Activated CD8-positive, alpha-beta memory T cell treated with anti-CD3 and anti-CD28 coated beads for 36 hours (primary cell): Measurements from ENCODE around the gene SHISA8. TPM values are rescaled to one million over a fixed set of nuclear protein-coding genes. Genes with fewer than 3 reads are reported as not detected.

Experiments used
- CTCF ChIA-PET: fragments of 350-600 bp; sonication (Branson Sonifier 250); formaldehyde crosslinking; loops from one replicate; lab custom pipeline; 2021; ENCODE audit warnings: antibody characterized with exemption; lab: Charles Lee
- POLR2A ChIA-PET: fragments of 350-600 bp; sonication (Branson Sonifier 250); formaldehyde crosslinking; loops from one replicate; lab custom pipeline; 2021; ENCODE audit warnings: antibody characterized with exemption; lab: Charles Lee
- total RNA-seq, 2 experiments: library from RNA; stranded (reverse); gene quantifications; one replicate each; pipeline ENCODE4 v1.2.3, GENCODE V29; 2021

Gene SHISA8
- total RNA-seq, 2 experiments from 2014 or later, result 1.1 to 1.7 TPM

- POLR2A ChIA-PET, result interaction anchor here (0.6 to 3.3 kb wide), 18 partner anchors 11 to 674 kb away, joined by 3 to 23 read pairs (median 4); partner anchors contain the start of genes CCDC134, POLDIP3, SREBF2 and TEF
- CTCF ChIA-PET, result interaction anchor here (0.7 to 8.2 kb wide), 21 partner anchors 15 to 252 kb away, joined by 3 to 89 read pairs (median 5); partner anchors contain the start of genes CCDC134, SMDT1, SNU13 and SREBF2
These were observed 25.3 kb upstream of the SHISA8 start for GRCh38 chr22:41939981-41940831.

GRCh38 chr22:41936894-41937169 lies 22.0 kb upstream of the SHISA8 start:
- ChIA-PET POLR2A (no interaction called here), CTCF (interaction anchor here (8.2 kb wide), 1 partner anchor 11 kb away, joined by 89 read pairs; the partner anchor contains the start of gene TNFRSF13C)

- CTCF ChIA-PET, result interaction anchor here (8.2 kb wide), 1 partner anchor 10 kb away, joined by 89 read pairs; the partner anchor contains the start of gene TNFRSF13C
- POLR2A ChIA-PET, result no interaction called here
These were observed 20.6 kb upstream of the SHISA8 start for GRCh38 chr22:41935509-41935908.

- ChIA-PET CTCF (interaction anchor here (8.2 kb wide), 1 partner anchor 9 kb away, joined by 89 read pairs; the partner anchor contains the start of gene TNFRSF13C), POLR2A (interaction anchor here (0.9 to 1.1 kb wide), 3 partner anchors 11 to 16 kb away, joined by 3 to 4 read pairs (median 4); no protein-coding TSS in a partner anchor)
These were observed 20.1 kb upstream of the SHISA8 start for GRCh38 chr22:41935015-41935351.

GRCh38 chr22:41934284-41935014 lies 19.6 kb upstream of the SHISA8 start:
- POLR2A ChIA-PET, result interaction anchor here (0.9 to 1.1 kb wide), 3 partner anchors 10 to 15 kb away, joined by 3 to 4 read pairs (median 4); no protein-coding TSS in a partner anchor
- CTCF ChIA-PET, result interaction anchor here (8.2 kb wide), 1 partner anchor 9 kb away, joined by 89 read pairs; the partner anchor contains the start of gene TNFRSF13C

- CTCF ChIA-PET, result interaction anchor here (8.2 kb wide), 1 partner anchor 8 kb away, joined by 89 read pairs; the partner anchor contains the start of gene TNFRSF13C
- POLR2A ChIA-PET, result interaction anchor here (1.1 kb wide), 1 partner anchor 14 kb away, joined by 4 read pairs; no protein-coding TSS in a partner anchor
These were observed 18.7 kb upstream of the SHISA8 start for GRCh38 chr22:41933411-41934177.

- CTCF ChIA-PET, result no interaction called here
- POLR2A ChIA-PET, result no interaction called here
These were observed 17.5 kb upstream of the SHISA8 start for GRCh38 chr22:41932353-41932752.

GRCh38 chr22:41931701-41932269 lies 16.9 kb upstream of the SHISA8 start:
- CTCF ChIA-PET, result no interaction called here
- POLR2A ChIA-PET, result no interaction called here

- ChIA-PET CTCF (interaction anchor here (0.6 to 7.5 kb wide), 3 partner anchors 8 to 308 kb away, joined by 3 to 89 read pairs (median 3); no protein-coding TSS in a partner anchor), POLR2A (interaction anchor here (1.2 to 1.5 kb wide), 2 partner anchors 10 to 11 kb away, joined by 3 to 4 read pairs; no protein-coding TSS in a partner anchor)
These were observed 14.5 kb upstream of the SHISA8 start for GRCh38 chr22:41929418-41929810.

GRCh38 chr22:41928593-41929417 lies 13.9 kb upstream of the SHISA8 start:
- POLR2A ChIA-PET, result interaction anchor here (1.2 to 1.5 kb wide), 2 partner anchors 10 to 12 kb away, joined by 3 to 4 read pairs; no protein-coding TSS in a partner anchor
- CTCF ChIA-PET, result interaction anchor here (0.6 to 7.5 kb wide), 3 partner anchors 9 to 307 kb away, joined by 3 to 89 read pairs (median 3); no protein-coding TSS in a partner anchor

GRCh38 chr22:41927813-41928212 lies 12.9 kb upstream of the SHISA8 start:
- CTCF ChIA-PET, result interaction anchor here (2.7 to 7.5 kb wide), 2 partner anchors 10 to 20 kb away, joined by 12 to 89 read pairs; no protein-coding TSS in a partner anchor
- POLR2A ChIA-PET, result no interaction called here

- POLR2A ChIA-PET, result interaction anchor here (0.5 to 2.6 kb wide), 9 partner anchors 10 to 193 kb away, joined by 3 to 23 read pairs (median 4); partner anchors contain the start of genes CCDC134 and SREBF2
- CTCF ChIA-PET, result interaction anchor here (0.5 to 7.5 kb wide), 21 partner anchors 9 to 447 kb away, joined by 3 to 89 read pairs (median 4); partner anchors contain the start of genes CCDC134 and CENPM
These were observed 11.0 kb upstream of the SHISA8 start for GRCh38 chr22:41925783-41926460.

- ChIA-PET CTCF (interaction anchor here (7.5 kb wide), 1 partner anchor 14 kb away, joined by 89 read pairs; no protein-coding TSS in a partner anchor), POLR2A (interaction anchor here (0.6 kb wide), 1 partner anchor 11 kb away, joined by 4 read pairs; no protein-coding TSS in a partner anchor)
These were observed 8.9 kb upstream of the SHISA8 start for GRCh38 chr22:41923595-41924276.

GRCh38 chr22:41922940-41923594 lies 8.2 kb upstream of the SHISA8 start:
- CTCF ChIA-PET, result interaction anchor here (7.5 kb wide), 1 partner anchor 15 kb away, joined by 89 read pairs; no protein-coding TSS in a partner anchor
- POLR2A ChIA-PET, result interaction anchor here (1.1 kb wide), 1 partner anchor 11 kb away, joined by 3 read pairs; no protein-coding TSS in a partner anchor

- ChIA-PET CTCF (interaction anchor here (7.5 kb wide), 1 partner anchor 16 kb away, joined by 89 read pairs; no protein-coding TSS in a partner anchor), POLR2A (interaction anchor here (1.1 kb wide), 1 partner anchor 12 kb away, joined by 3 read pairs; no protein-coding TSS in a partner anchor)
These were observed 7.5 kb upstream of the SHISA8 start for GRCh38 chr22:41922328-41922727.
